ENCODE results near the gene ZFP14. TPM values are rescaled to one million over a fixed set of nuclear protein-coding genes. Genes with fewer than 3 reads are reported as not detected.

The ZFP14 gene
- total RNA-seq, 1 experiment from 2014 or later = 7.9 TPM

DNA sequence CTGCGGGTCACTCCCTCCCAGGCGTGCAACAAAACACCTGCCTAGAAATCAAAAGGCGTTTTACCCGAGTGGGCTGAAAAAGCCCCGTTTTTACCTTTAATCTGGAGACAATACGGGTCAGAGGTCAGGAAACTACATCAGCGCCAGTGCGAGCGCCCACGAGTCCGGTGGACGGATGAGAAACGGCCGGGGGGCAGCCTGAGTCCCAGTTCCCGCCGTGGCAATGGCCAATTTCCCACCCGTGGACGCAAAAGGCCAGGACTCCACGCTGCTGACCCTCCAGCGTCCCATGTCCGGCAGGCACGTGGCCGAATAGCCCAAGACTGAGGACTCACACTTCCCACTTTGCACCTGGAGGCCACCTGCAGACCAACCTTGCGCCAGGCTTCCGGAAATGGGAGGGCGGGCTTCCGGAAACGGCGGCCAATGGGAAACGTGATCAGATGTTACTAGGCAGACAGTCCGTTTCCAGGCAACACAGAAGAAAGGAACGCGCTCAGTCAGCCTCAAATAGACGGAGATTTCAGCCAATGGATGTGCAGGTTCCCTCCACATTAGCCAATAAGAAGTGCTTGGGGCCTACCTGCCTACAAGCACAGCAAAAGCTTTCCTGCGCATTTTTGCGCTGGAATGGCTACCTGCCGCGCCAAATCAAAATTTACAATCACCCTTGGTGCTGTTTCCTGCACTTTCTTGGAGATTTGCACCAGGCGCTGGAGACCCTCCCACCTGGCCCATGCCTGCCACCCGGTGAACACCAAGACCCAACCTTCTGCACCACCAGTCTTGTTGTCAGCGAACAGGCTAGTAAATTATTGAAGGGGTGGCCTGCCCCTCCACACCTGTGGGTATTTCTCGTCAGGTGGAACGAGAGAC, 47.4 kb downstream of the ZFP14 start:
- H3K4me3 Mint-ChIP-seq = peak overlapping the region; percentile 92
- H3K4me1 Mint-ChIP-seq = peaks cover 20% of the 10 kb centered on the region
- ATAC-seq (peak; percentile 99), DNase-seq (ENCODE audit: low spot score) (peak; percentile 96)
- CTCF ChIA-PET = no interaction called here
- POLR2A ChIA-PET = interaction anchor here (0.6 to 1.1 kb wide), 2 partner anchors 48 to 86 kb away, joined by 3 read pairs; no protein-coding TSS in a partner anchor
- H3K27ac Mint-ChIP-seq = peak overlapping the region; percentile 92
- no peaks in the 10 kb centered on the region for H3K9me3 Mint-ChIP-seq
- H3K27me3 Mint-ChIP-seq (ENCODE audit: low read depth) = no peaks in the 10 kb centered on the region; the same call in 1 of the 2 replicates
- H3K36me3 Mint-ChIP-seq = peaks cover 50% of the 10 kb centered on the region
- TF ChIP-seq NR2C2 (CRISPR knock-in tag; IDR thresholded peaks at IDR 0.05) = peak; percentile 72
- no peak for TF ChIP-seq GTF2I (CRISPR knock-in tag; conservative IDR thresholded peaks at IDR 0.05)
- TF ChIP-seq ZNF317 (CRISPR knock-in tag; IDR thresholded peaks at IDR 0.05; ENCODE audit: borderline replicate concordance, low read depth) = no peak
- TF ChIP-seq CBFB (CRISPR knock-in tag; IDR thresholded peaks at IDR 0.05; ENCODE audit: low read depth) = 0 out of 2 replicates have a peak, but pooled peaks have one; percentile 43
- no peak for TF ChIP-seq GABPB1 (CRISPR knock-in tag; IDR thresholded peaks at IDR 0.05)
- TF ChIP-seq PRDM15 (CRISPR knock-in tag; IDR thresholded peaks at IDR 0.05) = peak; percentile 50; the same call in 1 of the 2 replicates
- TF ChIP-seq ZBTB21 (CRISPR knock-in tag; IDR thresholded peaks at IDR 0.05; ENCODE audit: borderline replicate concordance) = peak; percentile 75; the same call in 1 of the 2 replicates
- TF ChIP-seq ZNF138 (CRISPR knock-in tag; conservative IDR thresholded peaks at IDR 0.05) = no peak
- peak; percentile 94 for TF ChIP-seq FOXP4 (CRISPR knock-in tag; IDR thresholded peaks at IDR 0.05)
- peak; percentile 99 for TF ChIP-seq MAX (CRISPR knock-in tag; IDR thresholded peaks at IDR 0.05)
- TF ChIP-seq, protein P1, sequence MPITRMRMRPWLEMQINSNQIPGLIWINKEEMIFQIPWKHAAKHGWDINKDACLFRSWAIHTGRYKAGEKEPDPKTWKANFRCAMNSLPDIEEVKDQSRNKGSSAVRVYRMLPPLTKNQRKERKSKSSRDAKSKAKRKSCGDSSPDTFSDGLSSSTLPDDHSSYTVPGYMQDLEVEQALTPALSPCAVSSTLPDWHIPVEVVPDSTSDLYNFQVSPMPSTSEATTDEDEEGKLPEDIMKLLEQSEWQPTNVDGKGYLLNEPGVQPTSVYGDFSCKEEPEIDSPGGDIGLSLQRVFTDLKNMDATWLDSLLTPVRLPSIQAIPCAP (CRISPR knock-in tag; IDR thresholded peaks at IDR 0.05) = peak; percentile 72
- TF ChIP-seq TP53 (CRISPR knock-in tag; IDR thresholded peaks at IDR 0.05) = peak; percentile 84; the same call in 1 of the 2 replicates
- peak; percentile 83; the same call in 1 of the 2 replicates for TF ChIP-seq TCF7 (CRISPR knock-in tag; IDR thresholded peaks at IDR 0.05; ENCODE audit: low read depth)
- no peak for TF ChIP-seq CREM (CRISPR knock-in tag; IDR thresholded peaks at IDR 0.05)
- TF ChIP-seq, protein P2, sequence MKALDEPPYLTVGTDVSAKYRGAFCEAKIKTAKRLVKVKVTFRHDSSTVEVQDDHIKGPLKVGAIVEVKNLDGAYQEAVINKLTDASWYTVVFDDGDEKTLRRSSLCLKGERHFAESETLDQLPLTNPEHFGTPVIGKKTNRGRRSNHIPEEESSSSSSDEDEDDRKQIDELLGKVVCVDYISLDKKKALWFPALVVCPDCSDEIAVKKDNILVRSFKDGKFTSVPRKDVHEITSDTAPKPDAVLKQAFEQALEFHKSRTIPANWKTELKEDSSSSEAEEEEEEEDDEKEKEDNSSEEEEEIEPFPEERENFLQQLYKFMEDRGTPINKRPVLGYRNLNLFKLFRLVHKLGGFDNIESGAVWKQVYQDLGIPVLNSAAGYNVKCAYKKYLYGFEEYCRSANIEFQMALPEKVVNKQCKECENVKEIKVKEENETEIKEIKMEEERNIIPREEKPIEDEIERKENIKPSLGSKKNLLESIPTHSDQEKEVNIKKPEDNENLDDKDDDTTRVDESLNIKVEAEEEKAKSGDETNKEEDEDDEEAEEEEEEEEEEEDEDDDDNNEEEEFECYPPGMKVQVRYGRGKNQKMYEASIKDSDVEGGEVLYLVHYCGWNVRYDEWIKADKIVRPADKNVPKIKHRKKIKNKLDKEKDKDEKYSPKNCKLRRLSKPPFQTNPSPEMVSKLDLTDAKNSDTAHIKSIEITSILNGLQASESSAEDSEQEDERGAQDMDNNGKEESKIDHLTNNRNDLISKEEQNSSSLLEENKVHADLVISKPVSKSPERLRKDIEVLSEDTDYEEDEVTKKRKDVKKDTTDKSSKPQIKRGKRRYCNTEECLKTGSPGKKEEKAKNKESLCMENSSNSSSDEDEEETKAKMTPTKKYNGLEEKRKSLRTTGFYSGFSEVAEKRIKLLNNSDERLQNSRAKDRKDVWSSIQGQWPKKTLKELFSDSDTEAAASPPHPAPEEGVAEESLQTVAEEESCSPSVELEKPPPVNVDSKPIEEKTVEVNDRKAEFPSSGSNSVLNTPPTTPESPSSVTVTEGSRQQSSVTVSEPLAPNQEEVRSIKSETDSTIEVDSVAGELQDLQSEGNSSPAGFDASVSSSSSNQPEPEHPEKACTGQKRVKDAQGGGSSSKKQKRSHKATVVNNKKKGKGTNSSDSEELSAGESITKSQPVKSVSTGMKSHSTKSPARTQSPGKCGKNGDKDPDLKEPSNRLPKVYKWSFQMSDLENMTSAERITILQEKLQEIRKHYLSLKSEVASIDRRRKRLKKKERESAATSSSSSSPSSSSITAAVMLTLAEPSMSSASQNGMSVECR (CRISPR knock-in tag; IDR thresholded peaks at IDR 0.05; ENCODE audit: borderline replicate concordance) = peak; percentile 85
- no peak for TF ChIP-seq CDX4 (CRISPR knock-in tag; IDR thresholded peaks at IDR 0.05; ENCODE audit: borderline replicate concordance)
- TF ChIP-seq NFYB (CRISPR knock-in tag; conservative IDR thresholded peaks at IDR 0.05; ENCODE audit: low read depth) = peak; percentile 97
- TF ChIP-seq, protein P3, sequence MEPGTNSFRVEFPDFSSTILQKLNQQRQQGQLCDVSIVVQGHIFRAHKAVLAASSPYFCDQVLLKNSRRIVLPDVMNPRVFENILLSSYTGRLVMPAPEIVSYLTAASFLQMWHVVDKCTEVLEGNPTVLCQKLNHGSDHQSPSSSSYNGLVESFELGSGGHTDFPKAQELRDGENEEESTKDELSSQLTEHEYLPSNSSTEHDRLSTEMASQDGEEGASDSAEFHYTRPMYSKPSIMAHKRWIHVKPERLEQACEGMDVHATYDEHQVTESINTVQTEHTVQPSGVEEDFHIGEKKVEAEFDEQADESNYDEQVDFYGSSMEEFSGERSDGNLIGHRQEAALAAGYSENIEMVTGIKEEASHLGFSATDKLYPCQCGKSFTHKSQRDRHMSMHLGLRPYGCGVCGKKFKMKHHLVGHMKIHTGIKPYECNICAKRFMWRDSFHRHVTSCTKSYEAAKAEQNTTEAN (CRISPR knock-in tag; IDR thresholded peaks at IDR 0.05) = peak; percentile 92
- TF ChIP-seq, protein P4, sequence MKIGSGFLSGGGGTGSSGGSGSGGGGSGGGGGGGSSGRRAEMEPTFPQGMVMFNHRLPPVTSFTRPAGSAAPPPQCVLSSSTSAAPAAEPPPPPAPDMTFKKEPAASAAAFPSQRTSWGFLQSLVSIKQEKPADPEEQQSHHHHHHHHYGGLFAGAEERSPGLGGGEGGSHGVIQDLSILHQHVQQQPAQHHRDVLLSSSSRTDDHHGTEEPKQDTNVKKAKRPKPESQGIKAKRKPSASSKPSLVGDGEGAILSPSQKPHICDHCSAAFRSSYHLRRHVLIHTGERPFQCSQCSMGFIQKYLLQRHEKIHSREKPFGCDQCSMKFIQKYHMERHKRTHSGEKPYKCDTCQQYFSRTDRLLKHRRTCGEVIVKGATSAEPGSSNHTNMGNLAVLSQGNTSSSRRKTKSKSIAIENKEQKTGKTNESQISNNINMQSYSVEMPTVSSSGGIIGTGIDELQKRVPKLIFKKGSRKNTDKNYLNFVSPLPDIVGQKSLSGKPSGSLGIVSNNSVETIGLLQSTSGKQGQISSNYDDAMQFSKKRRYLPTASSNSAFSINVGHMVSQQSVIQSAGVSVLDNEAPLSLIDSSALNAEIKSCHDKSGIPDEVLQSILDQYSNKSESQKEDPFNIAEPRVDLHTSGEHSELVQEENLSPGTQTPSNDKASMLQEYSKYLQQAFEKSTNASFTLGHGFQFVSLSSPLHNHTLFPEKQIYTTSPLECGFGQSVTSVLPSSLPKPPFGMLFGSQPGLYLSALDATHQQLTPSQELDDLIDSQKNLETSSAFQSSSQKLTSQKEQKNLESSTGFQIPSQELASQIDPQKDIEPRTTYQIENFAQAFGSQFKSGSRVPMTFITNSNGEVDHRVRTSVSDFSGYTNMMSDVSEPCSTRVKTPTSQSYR (CRISPR knock-in tag; IDR thresholded peaks at IDR 0.05) = peak; percentile 72
